ENCODE results near the gene CORIN.

Gene CORIN

GRCh38 chr4:47873877-47874541 lies 36.1 kb upstream of the CORIN start:
- in situ Hi-C loops (cut with HindIII; ENCODE audit: low pct_ligation_motif_present, low sequenced_read_pairs) = no loop called here
- DNase-seq = no peak
- Histone ChIP-seq H3K27me3 (replicated peaks) (no peaks in the 10 kb centered on the region), H3K27ac (no peak overlapping the region), H3K36me3 (replicated peaks) (peaks cover 37% of the 10 kb centered on the region), H3K4me3 (ENCODE audit: low read depth, low read length) (no peak overlapping the region)
- no peak for TF ChIP-seq CTCF (IDR thresholded peaks at IDR 0.05; ENCODE audit: low read depth, low read length, missing control alignments)

DNA sequence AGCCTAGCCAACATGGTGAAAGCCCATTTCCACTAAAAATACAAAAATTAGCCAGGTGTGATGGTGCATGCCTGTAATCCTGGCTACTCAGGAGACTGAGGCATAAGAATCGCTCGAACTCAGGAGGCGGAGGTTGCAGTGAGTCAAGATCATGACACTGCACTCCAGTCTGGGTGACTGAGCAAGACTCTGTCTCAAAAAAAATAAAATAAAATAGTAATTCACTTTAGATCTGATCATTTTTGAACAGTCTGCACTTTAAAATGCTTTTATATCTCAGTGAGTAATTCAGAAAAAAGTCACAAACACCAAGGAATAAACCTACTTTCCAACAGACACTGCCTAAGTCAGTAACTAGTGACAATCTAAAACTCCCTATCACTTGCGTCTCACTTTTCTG lies 25.6 kb upstream of the CORIN start:
- H3K36me3 ChIP-seq (replicated peaks) = no peaks in the 10 kb centered on the region
- no peak overlapping the region for H3K4me3 ChIP-seq (ENCODE audit: low read depth, low read length)
- peak; percentile 40 for DNase-seq
- in situ Hi-C loops (cut with HindIII; ENCODE audit: low pct_ligation_motif_present, low sequenced_read_pairs) = no loop called here
- no peaks in the 10 kb centered on the region for H3K27me3 ChIP-seq (replicated peaks)
- H3K27ac ChIP-seq = peak overlapping the region; percentile 72
- no peak for TF ChIP-seq CTCF (IDR thresholded peaks at IDR 0.05; ENCODE audit: low read depth, low read length, missing control alignments)

DNA sequence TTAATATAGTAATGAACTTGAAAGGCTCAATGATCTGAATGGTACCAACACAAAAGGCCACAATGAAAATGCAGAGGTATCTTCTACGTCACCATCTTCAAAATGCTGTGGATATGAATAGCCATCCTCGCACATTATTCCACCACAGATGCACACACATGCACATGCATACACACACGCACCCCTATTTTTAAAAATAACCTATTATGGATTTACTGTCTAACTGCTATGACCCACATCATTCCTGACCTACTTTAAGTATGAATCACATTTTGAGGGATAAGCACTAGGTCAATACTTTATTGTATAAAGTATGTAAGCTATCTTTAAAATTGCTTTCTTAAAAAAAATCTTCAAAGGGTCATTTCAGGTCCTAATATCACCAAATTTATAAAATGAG lies 24.4 kb upstream of the CORIN start:
- TF ChIP-seq CTCF (IDR thresholded peaks at IDR 0.05; ENCODE audit: low read depth, low read length, missing control alignments) = no peak
- H3K4me3 ChIP-seq (ENCODE audit: low read depth, low read length) = no peak overlapping the region

GRCh38 chr4:47860305-47860704 lies 22.4 kb upstream of the CORIN start:
- Histone ChIP-seq H3K27me3 (replicated peaks) (no peaks in the 10 kb centered on the region), H3K27ac (no peak overlapping the region), H3K36me3 (replicated peaks) (no peaks in the 10 kb centered on the region), H3K4me3 (ENCODE audit: low read depth, low read length) (no peak overlapping the region)
- in situ Hi-C loops (cut with HindIII; ENCODE audit: low pct_ligation_motif_present, low sequenced_read_pairs) = no loop called here
- TF ChIP-seq CTCF (IDR thresholded peaks at IDR 0.05; ENCODE audit: low read depth, low read length, missing control alignments) = no peak
- DNase-seq = no peak

More for the DNA sequence above, 24.4 kb upstream of the CORIN start:
- peak; percentile 72 for DNase-seq
- Histone ChIP-seq H3K36me3 (replicated peaks) (no peaks in the 10 kb centered on the region), H3K27ac (peak overlapping the region; percentile 72), H3K27me3 (replicated peaks) (no peaks in the 10 kb centered on the region)
- in situ Hi-C loops (cut with HindIII; ENCODE audit: low pct_ligation_motif_present, low sequenced_read_pairs) = no loop called here

GRCh38 chr4:47858006-47858405 lies 20.1 kb upstream of the CORIN start:
- DNase-seq = no peak
- in situ Hi-C loops (cut with HindIII; ENCODE audit: low pct_ligation_motif_present, low sequenced_read_pairs) = no loop called here
- TF ChIP-seq CTCF (IDR thresholded peaks at IDR 0.05; ENCODE audit: low read depth, low read length, missing control alignments) = no peak
- no peaks in the 10 kb centered on the region for H3K36me3 ChIP-seq (replicated peaks)
- H3K4me3 ChIP-seq (ENCODE audit: low read depth, low read length) = no peak overlapping the region
- H3K27me3 ChIP-seq (replicated peaks) = no peaks in the 10 kb centered on the region
- no peak overlapping the region for H3K27ac ChIP-seq

- H3K27ac ChIP-seq = no peak overlapping the region
- no peak for DNase-seq
- TF ChIP-seq CTCF (IDR thresholded peaks at IDR 0.05; ENCODE audit: low read depth, low read length, missing control alignments) = no peak
- H3K4me3 ChIP-seq (ENCODE audit: low read depth, low read length) = no peak overlapping the region
- H3K27me3 ChIP-seq (replicated peaks) = no peaks in the 10 kb centered on the region
- in situ Hi-C loops (cut with HindIII; ENCODE audit: low pct_ligation_motif_present, low sequenced_read_pairs) = no loop called here
- H3K36me3 ChIP-seq (replicated peaks) = no peaks in the 10 kb centered on the region
Measured at GRCh38 chr4:47856713-47857112, 18.8 kb upstream of the CORIN start.
